Fibroblast of gingiva (primary cell): Measurements from ENCODE around the gene ZC3H18.

ENCODE experiments used
- DNase-seq: peaks from one replicate; pipeline ENCODE4 v3.0.0-alpha.2; 2011; ENCODE audit warnings: low read depth

The ZC3H18 gene

GRCh38 chr16:88623858-88624257 is 53.7 kb downstream of the ZC3H18 start:
- DNase-seq = no peak

GRCh38 chr16:88624481-88624880 is 54.3 kb downstream of the ZC3H18 start:
- DNase-seq = no peak

GRCh38 chr16:88624977-88625576 is 54.9 kb downstream of the ZC3H18 start:
- no peak for DNase-seq

GRCh38 chr16:88626646-88627045 is 56.4 kb downstream of the ZC3H18 start:
- no peak for DNase-seq

GRCh38 chr16:88627531-88628411 is 57.6 kb downstream of the ZC3H18 start:
- DNase-seq = no peak

- DNase-seq = no peak
These were observed 58.3 kb downstream of the ZC3H18 start for GRCh38 chr16:88628512-88628974.

- DNase-seq = no peak
These were observed 59.6 kb downstream of the ZC3H18 start for GRCh38 chr16:88629835-88630234.

- DNase-seq = no peak
These were observed 60.2 kb downstream of the ZC3H18 start for GRCh38 chr16:88630433-88630832.

GRCh38 chr16:88630941-88631340 is 60.7 kb downstream of the ZC3H18 start:
- DNase-seq = no peak

GRCh38 chr16:88631384-88631783 is 61.2 kb downstream of the ZC3H18 start:
- DNase-seq = no peak

GRCh38 chr16:88631920-88632586 is 61.9 kb downstream of the ZC3H18 start:
- no peak for DNase-seq

GRCh38 chr16:88632587-88632930 is 62.4 kb downstream of the ZC3H18 start:
- no peak for DNase-seq

GRCh38 chr16:88633684-88634140 is 63.5 kb downstream of the ZC3H18 start:
- DNase-seq = no peak

GRCh38 chr16:88634141-88634993 is 64.2 kb downstream of the ZC3H18 start:
- peak; percentile 32 for DNase-seq

- DNase-seq = no peak
These were observed 64.9 kb downstream of the ZC3H18 start for GRCh38 chr16:88634994-88635670.

- DNase-seq = no peak
These were observed 65.6 kb downstream of the ZC3H18 start for GRCh38 chr16:88635671-88636319.

- no peak for DNase-seq
These were observed 66.5 kb downstream of the ZC3H18 start for GRCh38 chr16:88636488-88637265.

GRCh38 chr16:88638323-88639230 is 68.4 kb downstream of the ZC3H18 start, which contains the start of gene IL17C:
IL17C (plus strand) TSS chr16:88638572; CDS start chr16:88638642, 70 bp downstream.
- DNase-seq = no peak
